Right ventricle myocardium superior (tissue), 1 donor: Measurements from ENCODE around the gene PGS1. TPM values are rescaled to one million over a fixed set of nuclear protein-coding genes. Genes with fewer than 3 reads are reported as not detected.

ENCODE experiments used
- ATAC-seq: fragments of 200-7000 bp; cut with Tn5 transposase; one replicate; pipeline ENCODE4 v1.9.1; 2020; ENCODE audit warnings: mild to moderate bottlenecking; ENCODE audit not compliant: poor library complexity
- DNase-seq: peaks from one replicate; pipeline ENCODE4 v3.0.0-alpha.2; 2020
- intact Hi-C: fragments of 100-400 bp; cut with DNase I; formaldehyde crosslinking; loops from one replicate; pipeline ENCODE4 v1.11.2; 2022
- total RNA-seq: library from RNA; stranded (reverse); fragmentation: NEBNext Ultra II Directional; extraction: Animal tissue kit (Norgen Biotek cat#: 25700); gene quantifications from one replicate; pipeline ENCODE4 v1.2.1, GENCODE V29; 2021
- donor health status: DM: no; HTN: yes; CAD: no; lungs with severe emphysema.

The PGS1 gene
- total RNA-seq, 1 donor from 2014 or later, result 18.1 TPM

DNA sequence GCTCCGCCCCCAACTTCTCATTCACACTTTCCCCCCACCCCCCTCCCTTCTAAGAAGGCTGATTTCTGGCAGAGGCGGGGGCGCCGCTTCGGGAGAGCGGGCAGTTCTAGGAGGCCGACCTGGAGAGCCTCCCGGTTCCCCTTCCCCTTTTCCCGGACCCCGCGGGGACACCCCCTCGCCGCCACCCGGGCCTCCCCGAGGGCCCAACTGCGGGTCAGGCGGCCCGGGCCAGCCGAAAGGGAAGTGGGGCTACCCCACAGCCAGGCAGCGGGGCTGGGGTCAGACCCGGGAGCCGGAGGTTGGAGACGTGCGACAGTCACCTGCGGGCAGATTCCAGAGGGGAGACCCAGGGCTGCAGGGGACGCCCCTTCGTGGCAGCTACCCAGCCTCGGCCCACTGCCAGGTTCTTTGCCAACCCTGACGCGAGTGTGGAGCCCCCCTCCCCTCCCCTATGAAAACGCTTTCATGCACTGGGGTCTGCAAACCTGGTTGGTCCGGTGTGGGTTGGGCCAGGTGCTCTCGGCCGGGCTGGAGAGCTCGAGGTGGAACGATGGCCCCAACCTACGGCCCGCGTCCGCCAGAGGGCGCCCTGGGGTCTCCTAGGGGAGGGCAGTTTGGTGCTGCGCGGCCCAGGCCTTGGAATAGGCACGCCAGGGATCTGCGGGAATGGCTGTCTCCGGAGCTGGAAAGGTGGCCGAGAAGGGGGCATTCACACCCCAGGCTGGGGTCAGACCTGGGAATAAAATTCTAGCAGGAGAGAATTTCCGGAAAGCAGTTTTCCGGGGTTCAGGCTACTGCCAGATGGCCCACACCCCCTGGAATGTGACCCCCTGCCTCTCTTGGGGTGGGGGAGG, 17.9 kb upstream of the PGS1 start:
- DNase-seq, result peak; percentile 96
- intact Hi-C loops, result loop anchor here (2.0 kb wide), 1 partner anchor 62 kb away; no protein-coding TSS in a partner anchor
- peak; percentile 81 for ATAC-seq

DNA sequence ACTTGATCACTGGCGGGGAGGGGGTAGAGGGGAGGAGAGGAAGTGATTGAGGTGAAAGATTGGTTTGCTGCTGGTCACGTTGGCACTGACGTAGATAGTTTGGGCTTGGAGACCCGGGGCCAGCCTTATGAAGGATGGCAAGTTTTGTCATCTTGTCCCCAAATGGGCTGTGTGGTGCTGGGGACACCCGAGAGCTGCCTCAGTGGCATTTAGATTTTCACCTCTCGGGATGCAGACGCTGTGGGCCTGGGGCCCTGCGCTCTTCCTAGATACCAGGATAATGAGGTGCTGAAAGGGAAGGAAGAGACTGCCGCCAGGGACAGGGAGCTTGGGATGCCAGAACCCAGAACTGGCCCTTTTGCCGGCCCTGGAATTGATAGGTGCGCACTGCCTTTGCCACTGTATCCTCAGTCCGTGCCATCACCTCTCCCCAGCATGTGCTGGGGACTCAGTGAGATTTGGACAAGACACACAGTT, 17.2 kb upstream of the PGS1 start:
- DNase-seq (no peak), ATAC-seq (no peak)
- intact Hi-C loops, result loop anchor here (2.0 kb wide), 1 partner anchor 62 kb away; no protein-coding TSS in a partner anchor

DNA sequence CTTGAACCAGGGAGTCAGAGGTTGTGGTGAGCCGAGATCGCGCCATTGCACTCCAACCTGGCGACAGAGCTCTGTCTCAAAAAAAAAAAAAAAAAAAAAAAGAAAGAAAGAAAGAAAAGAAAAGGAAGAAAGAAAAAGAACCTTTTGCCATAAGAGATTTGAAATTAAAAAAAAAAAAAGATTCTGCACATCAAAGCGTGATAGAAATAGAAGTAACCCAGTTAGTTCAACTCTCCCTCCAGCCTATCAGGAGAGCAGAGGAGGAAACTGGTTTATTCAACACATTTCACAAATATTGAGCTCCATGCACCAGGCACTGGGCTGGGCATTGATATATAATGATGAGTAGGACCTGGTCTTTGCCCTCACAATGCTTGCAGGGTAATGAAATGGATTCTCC, 16.2 kb upstream of the PGS1 start:
- ATAC-seq (no peak), DNase-seq (no peak)
- intact Hi-C loops, result no loop called here

DNA sequence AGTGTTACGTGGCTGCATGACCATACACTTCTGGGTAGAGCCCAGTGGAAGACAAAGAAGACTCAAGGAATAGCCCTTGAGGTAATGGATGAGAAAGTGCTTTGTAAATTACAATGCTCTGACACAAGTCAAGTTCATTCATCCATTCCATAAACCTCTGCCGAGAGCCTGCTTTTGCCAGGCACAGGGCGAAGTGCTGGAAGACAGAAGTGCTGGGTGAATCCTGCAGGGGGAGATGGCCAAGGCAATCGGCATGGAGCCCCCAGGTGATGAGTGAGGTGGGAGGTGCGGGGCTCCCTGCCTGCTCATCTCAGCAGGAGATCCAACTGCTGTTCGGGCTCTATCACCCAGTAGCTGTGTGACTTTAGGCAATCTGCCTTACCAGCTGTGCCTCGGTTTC, 15.8 kb upstream of the PGS1 start:
- no peak for ATAC-seq
- no peak for DNase-seq
- intact Hi-C loops, result no loop called here

DNA sequence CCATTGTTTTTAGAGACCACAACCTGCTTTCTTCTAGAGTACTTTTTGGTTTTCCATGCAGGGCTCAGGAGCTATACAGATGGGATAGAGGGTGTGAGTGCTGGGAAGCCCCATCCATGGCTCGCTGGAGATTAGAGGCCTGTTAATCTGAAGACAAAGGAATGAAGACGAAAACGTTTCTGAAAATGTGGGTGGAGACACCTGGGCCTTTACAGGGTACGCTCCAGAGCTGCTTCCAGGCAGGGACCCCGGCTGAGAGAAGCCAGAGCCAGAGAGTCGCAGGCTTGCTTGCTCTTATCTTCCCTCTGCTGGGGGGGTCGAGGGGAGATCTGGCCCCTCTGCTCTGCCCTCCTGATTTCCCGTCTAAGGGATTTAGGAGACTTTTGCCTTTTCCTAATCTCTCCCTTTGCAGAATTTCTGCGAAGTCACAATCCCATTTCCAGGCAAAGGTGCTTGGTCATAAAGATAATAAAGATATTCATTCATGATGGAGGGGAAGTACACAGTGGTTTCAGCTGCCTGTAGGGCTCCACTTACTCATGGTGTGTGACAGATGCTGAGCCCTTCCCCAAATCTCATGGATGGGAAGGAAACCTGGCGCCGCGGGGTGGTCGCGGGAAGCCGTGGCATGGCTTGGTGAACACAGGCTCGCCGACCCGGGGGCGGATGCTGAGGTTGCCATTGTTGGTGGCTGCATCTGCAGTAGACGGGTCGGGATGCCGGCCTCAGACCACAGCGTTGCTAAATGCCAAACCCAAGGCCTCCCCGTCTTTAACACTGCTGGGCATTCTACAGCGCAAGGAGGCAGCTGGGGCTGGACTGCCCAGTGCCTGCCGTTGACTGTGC, 13.8 kb upstream of the PGS1 start:
- ATAC-seq (no peak), DNase-seq (no peak)
- intact Hi-C loops, result no loop called here

DNA sequence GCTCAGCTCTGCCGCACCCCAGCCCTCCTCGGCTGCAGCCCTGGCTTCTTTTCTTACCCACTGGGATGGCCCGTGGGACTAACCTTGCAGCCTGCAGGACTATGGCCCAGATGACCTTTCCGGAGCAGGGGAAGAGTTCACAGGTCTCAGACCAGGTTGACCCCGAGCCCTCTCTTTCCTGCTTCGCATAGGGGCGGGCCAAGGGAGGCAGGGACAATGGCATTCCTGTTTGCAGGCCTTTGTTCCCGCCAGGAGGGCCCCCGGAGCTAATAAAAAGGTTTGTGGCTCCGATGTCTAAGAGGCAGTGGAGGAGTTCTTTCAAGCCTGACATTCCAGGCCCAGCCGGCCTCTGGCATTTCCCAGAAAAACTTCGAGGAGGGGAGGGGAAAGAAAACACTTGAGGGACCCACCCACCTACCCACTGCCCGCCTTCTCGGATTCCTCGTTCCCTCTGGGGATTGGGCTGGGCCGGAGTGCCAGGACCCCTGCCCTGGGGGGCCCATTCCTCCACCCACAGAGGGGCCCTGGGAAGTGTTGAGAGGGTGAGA, 12.8 kb upstream of the PGS1 start:
- no peak for DNase-seq
- no peak for ATAC-seq
- intact Hi-C loops, result no loop called here

DNA sequence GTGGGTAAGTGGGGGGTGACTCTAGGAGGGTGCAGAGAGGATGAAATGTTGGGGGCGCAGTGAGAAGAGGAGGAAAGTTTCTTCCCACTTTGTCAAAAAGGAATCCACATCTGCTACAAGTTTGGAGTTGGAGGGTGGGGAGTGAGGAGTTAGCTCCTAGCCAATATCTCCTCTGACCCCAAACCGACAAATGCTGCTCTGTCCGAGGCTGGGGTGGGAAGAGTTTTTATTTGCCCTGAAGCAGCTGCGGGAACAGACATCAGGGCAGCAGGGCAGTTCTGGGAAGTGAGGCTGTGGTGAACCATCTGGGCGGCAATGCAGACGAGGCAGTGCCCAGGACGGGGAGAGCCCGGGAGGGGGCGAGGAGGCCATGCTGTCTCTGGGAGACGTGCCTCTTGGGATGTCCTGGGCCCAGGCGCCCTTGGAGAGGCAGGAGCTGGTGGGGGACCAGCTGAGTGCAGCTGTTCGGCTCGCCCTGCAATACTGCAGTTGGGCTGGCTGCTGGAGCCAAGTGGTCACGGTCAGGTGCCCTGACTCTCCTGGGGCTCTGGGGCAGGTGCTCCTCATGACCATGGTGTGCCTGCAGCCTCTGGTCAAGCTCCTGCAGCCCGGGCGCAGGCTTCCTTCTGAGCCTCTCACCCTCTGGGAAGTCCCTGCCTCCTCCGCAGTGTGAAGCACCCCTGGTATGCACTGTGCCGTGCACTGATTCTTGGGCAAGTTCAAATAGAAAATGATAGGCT, 12.2 kb upstream of the PGS1 start:
- ATAC-seq, result peak; percentile 40
- intact Hi-C loops, result no loop called here
- no peak for DNase-seq

DNA sequence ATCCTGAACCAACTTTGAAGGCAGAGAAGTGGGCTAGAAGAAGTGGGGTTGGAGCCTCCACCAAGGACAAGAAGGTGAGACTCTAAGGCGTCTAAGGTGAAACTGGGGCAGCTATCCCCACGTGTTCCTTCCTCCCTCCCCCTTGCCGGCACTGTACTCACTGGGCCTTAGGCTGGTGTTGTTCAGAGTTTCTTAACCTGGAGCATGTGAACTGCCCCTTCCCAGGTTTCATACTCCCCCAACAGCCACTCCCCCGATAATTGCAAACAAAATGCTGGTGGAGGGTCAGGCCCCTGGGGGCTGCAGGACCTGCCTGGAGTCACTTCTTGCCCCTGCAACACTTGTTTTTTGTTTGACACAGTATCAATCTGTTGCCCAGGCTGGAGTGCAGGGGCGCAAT, 11.3 kb upstream of the PGS1 start:
- DNase-seq (no peak), ATAC-seq (no peak)
- intact Hi-C loops, result no loop called here

DNA sequence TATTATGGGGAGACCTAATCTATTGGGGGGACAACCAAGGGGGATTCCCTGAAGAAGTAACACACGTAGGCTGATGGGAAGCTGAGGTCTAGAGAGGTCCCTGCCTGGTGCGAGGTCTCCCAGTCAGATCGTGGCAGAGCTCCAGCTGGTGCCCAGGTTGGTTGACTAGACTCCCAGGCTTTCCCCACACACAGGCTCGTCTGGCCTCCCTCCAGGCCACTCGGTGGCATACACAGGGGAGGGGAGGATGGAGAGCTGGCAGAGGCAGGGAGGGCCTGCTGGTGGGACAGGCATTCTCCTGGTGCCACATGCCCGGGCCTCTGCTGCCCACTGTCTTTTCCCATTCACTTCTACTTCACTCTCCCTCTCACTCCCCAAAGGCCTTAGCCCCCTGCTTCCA, 10.1 kb upstream of the PGS1 start:
- intact Hi-C loops, result no loop called here
- ATAC-seq, result no peak
- DNase-seq, result no peak

DNA sequence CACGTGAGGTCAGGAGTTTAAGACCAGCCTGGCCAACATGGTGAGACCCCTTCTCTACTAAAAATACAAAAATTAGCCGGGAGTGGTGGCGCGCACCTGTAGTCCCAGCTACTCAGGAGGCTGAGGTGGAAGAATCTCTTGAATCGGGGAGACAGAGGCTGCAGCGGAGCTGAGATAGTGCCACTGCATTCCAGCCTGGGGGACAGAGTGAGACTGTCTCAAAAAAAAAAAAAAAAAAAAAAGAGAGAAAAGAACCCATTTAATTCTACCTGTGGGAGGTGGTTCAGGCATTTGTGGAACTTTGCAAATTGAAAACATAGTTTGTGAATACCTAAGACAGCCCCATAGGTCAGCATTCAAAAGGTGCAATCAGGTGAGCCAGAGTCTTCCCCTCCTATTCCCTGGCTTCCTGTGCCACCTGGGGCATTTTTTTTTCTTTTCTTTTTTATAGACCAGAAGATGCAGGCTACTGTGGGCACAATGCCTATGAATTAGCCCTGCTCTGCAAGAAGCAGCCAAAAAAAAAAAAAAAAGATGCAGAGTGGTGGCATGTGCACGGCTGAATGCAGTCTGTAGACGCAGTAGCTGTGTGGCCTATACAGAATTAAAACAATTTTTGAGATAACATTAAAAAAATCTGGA, 9.5 kb upstream of the PGS1 start:
- ATAC-seq (no peak), DNase-seq (no peak)
- intact Hi-C loops, result no loop called here

DNA sequence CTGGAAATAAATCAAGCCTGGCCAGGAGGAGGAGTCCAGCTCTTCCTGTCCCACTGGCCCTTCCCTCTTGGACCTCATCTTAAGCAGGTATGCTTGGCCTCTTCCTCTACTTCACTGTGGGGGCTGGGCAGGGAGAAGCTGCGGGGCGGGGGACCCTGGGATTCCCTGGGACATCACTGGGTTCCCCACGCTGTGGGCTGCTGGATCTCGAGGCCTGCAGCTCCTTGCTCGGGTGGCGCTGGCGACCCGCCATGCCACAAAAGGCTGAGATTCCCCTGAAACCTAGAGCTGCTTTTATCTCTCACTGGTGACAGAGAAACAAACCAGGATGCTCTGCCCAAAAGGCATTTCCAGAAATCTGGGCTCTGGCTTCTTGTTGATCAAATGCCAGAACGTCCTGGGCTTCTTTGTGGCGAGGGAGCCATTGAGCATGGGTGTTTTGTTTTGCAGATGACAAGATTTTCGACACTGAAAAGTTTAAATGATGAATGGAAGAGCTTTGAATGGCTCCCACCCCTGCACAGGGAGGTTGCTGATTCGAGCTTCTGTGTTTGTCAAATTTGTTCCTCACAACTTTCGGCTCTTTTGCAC, 8.6 kb upstream of the PGS1 start:
- ATAC-seq, result no peak

DNA sequence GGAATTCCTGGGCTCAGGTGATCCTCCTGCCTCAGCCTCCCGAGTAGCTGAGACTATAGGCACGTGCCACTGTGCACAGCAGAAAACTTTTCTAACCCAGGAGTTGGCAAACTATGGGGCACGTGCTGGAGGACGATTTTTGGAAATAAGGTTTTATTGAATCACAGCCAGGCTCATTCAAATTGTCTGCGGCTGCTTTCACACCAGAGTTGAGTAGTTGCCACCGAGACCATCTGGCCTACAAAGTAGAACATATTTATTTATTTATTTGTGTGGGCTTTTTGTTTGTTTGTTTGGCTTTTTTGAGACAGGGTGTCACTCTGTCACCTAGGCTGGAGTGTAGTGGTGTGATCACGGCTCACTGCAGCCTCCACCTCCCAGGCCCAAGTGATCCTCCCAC, 7.4 kb upstream of the PGS1 start:
- no peak for DNase-seq
- intact Hi-C loops, result no loop called here
- ATAC-seq, result no peak

More for the DNA sequence above, 8.6 kb upstream of the PGS1 start:
- intact Hi-C loops, result no loop called here
- DNase-seq, result no peak

DNA sequence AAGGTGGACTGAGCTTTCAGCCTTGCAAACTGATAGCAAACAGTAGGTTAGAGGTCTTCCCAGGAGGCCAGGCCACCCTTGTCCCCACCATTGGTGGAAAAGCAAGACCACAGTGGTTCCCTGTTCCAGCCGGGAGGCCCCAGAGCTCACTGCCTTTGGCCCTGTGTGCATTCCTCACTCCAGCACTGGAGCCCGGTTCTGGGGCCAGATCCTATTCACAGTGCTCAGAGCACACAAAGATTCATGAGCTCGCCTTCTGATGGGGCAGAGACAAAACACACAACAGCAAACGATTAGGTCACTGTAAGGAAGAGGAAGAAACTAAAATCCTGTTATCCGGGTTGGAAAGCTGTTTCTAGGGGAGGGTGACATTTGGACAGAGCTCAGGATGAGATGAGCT, 5.6 kb upstream of the PGS1 start:
- ATAC-seq, result no peak
- no peak for DNase-seq
- intact Hi-C loops, result no loop called here

DNA sequence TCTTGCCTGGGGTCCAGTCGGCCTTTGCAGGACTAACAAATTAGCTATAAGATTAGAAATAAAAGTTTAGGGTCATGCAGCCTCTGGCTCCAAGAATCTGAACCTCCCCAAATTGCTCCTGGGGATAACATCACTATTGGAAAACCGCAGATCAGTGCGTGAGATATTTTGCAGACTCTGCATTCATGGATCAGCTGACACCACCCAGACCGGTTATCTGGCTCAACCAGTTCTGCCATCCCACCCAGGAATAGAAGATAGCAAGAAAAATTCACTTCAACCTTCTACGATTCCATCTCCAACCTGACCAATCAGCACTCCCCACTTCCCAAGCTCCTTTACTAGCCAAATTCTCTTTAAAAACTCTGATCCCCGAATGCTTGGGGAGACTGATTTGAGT, 4.3 kb upstream of the PGS1 start:
- DNase-seq, result no peak
- ATAC-seq, result no peak
- intact Hi-C loops, result no loop called here

DNA sequence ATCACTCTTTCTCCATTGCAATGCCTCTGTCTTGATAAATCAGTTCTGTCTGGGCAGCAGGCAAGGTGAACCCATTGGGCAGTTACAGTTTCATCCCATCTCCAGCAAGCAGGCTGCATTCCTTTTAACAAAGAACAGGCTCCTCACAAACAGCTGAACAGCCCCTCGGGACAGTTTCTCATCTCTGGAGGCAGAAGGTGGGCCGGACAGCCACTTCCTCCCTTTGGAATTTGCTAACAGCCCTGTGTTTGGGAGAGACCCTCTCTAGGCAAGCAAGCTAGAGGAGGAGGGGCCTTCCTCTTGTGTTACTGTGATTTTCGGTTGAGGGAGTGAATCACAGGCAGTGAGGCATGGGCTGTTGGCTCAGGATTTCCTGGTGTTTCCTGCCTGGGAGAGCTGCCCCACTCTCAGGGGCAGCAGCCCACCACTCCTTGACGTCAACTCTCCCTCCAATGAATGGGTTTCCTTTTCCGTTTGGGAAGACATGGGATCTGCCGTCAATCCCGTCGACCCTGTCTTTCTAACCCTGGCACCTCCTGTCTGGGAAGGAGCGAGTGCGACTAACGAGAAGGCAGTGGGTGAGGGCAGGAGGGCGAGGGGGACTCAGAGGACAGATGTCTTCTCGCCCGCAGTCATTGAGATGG, 3.7 kb upstream of the PGS1 start:
- no peak for ATAC-seq
- intact Hi-C loops, result no loop called here
- no peak for DNase-seq

DNA sequence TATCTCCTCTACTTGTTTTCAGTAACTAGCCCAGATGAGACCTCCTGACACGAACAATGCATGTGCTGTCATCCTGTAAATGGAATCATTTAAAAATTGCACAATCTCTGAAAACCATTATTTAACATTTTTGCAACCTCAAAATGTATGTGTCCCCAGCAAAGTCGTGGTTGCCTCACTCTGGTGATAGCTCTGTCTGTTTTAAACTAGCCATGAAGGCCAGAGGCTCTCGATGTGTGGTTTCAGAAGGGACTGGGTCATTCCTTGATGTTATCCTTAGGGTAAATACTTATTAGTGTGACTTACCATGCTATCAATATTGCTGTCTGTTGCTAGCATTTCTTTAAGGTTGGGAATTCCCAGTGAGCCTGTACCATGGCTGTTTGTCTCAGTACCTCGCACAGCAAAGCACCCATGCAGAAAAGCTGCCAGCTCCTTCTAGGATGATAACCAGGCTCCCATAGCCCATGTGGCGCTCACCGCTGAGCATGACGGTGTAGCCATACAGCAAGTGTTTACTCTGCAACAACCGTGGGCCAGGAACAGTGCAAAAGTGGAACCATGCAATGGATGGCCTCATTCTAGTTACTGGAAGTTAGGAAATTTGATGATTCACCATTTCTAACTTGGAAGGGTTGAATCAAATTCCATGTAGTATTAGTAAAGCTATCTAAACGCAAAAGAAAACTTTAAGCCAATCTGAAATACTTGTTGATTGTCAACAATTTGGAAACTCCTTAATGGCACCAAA, 2.9 kb upstream of the PGS1 start:
- DNase-seq, result peak; percentile 62
- intact Hi-C loops, result no loop called here
- peak; percentile 19 for ATAC-seq

DNA sequence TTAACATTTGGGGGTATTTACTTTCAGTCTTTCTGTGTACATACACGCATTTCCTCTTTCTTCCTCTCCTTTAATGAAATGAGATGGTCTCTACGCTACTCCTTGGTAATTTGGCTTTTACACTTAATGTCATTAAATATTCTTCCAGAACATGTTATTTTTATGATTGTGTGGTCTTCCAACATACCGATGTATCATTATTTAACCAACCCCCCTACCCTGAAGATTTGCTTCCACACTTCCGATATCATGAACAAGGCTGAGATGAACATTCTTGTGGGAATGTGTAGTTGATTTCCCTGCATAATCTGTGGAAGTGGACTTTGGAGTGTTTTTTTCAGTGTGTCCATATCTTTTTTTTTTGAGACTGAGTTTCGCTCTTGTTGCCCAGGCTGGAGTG, 2.3 kb upstream of the PGS1 start:
- DNase-seq (no peak), ATAC-seq (no peak)
- intact Hi-C loops, result no loop called here
